Adrenal gland (tissue), 12 donors: ENCODE data around the gene NUBP2. TPM values are rescaled to one million over a fixed set of nuclear protein-coding genes. Genes with fewer than 3 reads are reported as not detected.

Source experiments
- DNase-seq, 7 donors: peaks; one replicate each; pipeline ENCODE4 v3.0.0-alpha.2; 2019 to 2020
- H3K27ac ChIP-seq, 5 donors: fragments of 200-600 bp; sonication (generic) in 4 of 5; 1 replicate in 3 of 5; 2 replicates in 2 of 5; pipeline versions ENCODE4 v1.5.1 to v1.8.0; 2016 to 2020; ENCODE audit warnings: mild to moderate bottlenecking in 1 of 5
- H3K27me3 ChIP-seq: fragments of 200-600 bp; 2 replicates; pipeline ENCODE4 v1.8.0; 2021
- H3K36me3 ChIP-seq, 2 donors: fragments of 200-600 bp; replicated peaks in 1 of 2; 1 replicate in 1 of 2; 2 replicates in 1 of 2; pipeline versions ENCODE4 v1.5.1 to v1.8.0; 2018 to 2022
- H3K4me1 ChIP-seq, 2 donors: fragments of 200-600 bp; replicated peaks in 1 of 2; 1 replicate in 1 of 2; 2 replicates in 1 of 2; pipeline versions ENCODE4 v1.5.1 to v1.8.0; 2018 to 2021
- H3K4me3 ChIP-seq, 4 donors: fragments of 200-600 bp; sonication (generic) in 3 of 4; one replicate each; pipeline ENCODE4 v1.5.1; 2016 to 2018
- H3K9me3 ChIP-seq, 3 donors: fragments of 200-600 bp; sonication (generic) in 1 of 3; replicated peaks in 1 of 3; 1 replicate in 2 of 3; 2 replicates in 1 of 3; pipeline versions ENCODE4 v1.5.1 to v1.8.0; 2016 to 2021
- CTCF ChIP-seq, 6 experiments: fragments of 450-650 bp in 4 of 6; fragments of 200-600 bp in 2 of 6; sonication (generic) in 1 of 6; IDR thresholded peaks; 1 replicate in 5 of 6; 2 replicates in 1 of 6; pipeline versions ENCODE4 v1.5.1 to v1.8.0; 2016 to 2021; ENCODE audit warnings: antibody characterized with exemption in 6 of 6, mild to moderate bottlenecking in 2 of 6, moderate library complexity in 1 of 6
- POLR2A ChIP-seq, 2 donors: fragments of 450-650 bp; IDR thresholded peaks; one replicate each; pipeline ENCODE4 v1.6.1; 2017; ENCODE audit warnings: antibody characterized with exemption in 2 of 2, mild to moderate bottlenecking in 2 of 2, moderate library complexity in 1 of 2
- WGBS, 4 donors: extraction: QIAGEN DNeasy Blood & Tissue Kit in 2 of 4; methylation state at CpG; one replicate each; pipeline versions ENCODE4 v1.1.5 to v1.1.7; 2013 to 2017; 5-methylcytosine and 5-hydroxymethylcytosine counted together
- intact Hi-C, 2 donors: fragments of 100-400 bp; cut with DNase I; formaldehyde crosslinking; loops; one replicate each; pipeline versions ENCODE4 v1.14.1 to v1.15.0; 2022 to 2023
- polyA plus RNA-seq, 3 donors: library from polyadenylated mRNA; stranded (reverse); fragments of 200-250 nt in 2 of 3; fragments of 350-450 nt in 1 of 3; fragmentation: Illumina TruSeq in 1 of 3; extraction: RNeasy Lipid Tissue Mini Kit (QIAGEN cat#74804) in 1 of 3; gene quantifications; one replicate each; pipeline ENCODE4 v1.2.3, GENCODE V29; 2013 to 2014
- total RNA-seq, 9 donors: library from RNA; depleted of rRNA in 4 of 9; stranded (reverse); fragments of >200 nt in 4 of 9; fragments of 120-200 nt in 1 of 9; fragmentation: NEBNext Ultra II Directional in 1 of 9; extraction: Animal tissue kit (Norgen Biotek cat#: 25700) in 1 of 9; gene quantifications; one replicate each; pipeline versions ENCODE4 v1.1.0 to v1.2.4, GENCODE V29; 2013 to 2023
- donor health status: healthy with polysubstance abuse.
- donor health status: Bipolar disorder and iron deficiency.
- donor health status: DM: yes; HTN: yes; CAD: no.
- donor health status: DM: no; HTN: no; CAD: no.
- donor health status: DM: no; HTN: no; CAD: no.
- donor health status: DM: yes; HTN: yes; CAD: no.

Gene NUBP2
- total and polyA plus RNA-seq, 12 donors: 3.0 to 252 (median 78.7) TPM

- Histone ChIP-seq H3K36me3 (peaks cover 0 to 30% of the 10 kb centered on the region in 2 donors), H3K4me1 (no peaks in the 10 kb centered on the region), H3K27me3 (no peaks in the 10 kb centered on the region), H3K9me3 (no peaks in the 10 kb centered on the region), H3K27ac (no peak overlapping the region), H3K4me3 (no peak overlapping the region)
- WGBS, 4 donors: 90 to 97% (median 95%) methylated on average over 9 to 22 of the region's 22 CpGs
- no peak for TF ChIP-seq CTCF (IDR thresholded peaks at IDR 0.05)
- no peak for TF ChIP-seq POLR2A (IDR thresholded peaks at IDR 0.05)
- no peak for DNase-seq
- intact Hi-C loops: no loop called here
Observed at GRCh38 chr16:1734816-1735215, 47.9 kb upstream of the NUBP2 start.

- Histone ChIP-seq H3K9me3 (no peaks in the 10 kb centered on the region), H3K4me3 (no peak overlapping the region), H3K36me3 (peaks cover 0 to 27% of the 10 kb centered on the region in 2 donors), H3K27me3 (no peaks in the 10 kb centered on the region), H3K27ac (no peak overlapping the region), H3K4me1 (no peaks in the 10 kb centered on the region)
- intact Hi-C loops: loop anchor here in 1 of 2 donors (10.0 kb wide), 1 partner anchor 65 kb away; the partner anchor contains the start of gene JPT2
- no peak for DNase-seq
- 94 to 97% (median 96%) methylated on average over 29 to 33 of the region's 33 CpGs for WGBS, 4 donors
- no peak for TF ChIP-seq CTCF (IDR thresholded peaks at IDR 0.05)
- TF ChIP-seq POLR2A (IDR thresholded peaks at IDR 0.05): no peak
Observed at GRCh38 chr16:1740234-1740633, 42.5 kb upstream of the NUBP2 start.

- TF ChIP-seq CTCF (IDR thresholded peaks at IDR 0.05): no peak
- TF ChIP-seq POLR2A (IDR thresholded peaks at IDR 0.05): no peak
- H3K9me3 ChIP-seq: no peaks in the 10 kb centered on the region
- no peaks in the 10 kb centered on the region for H3K4me1 ChIP-seq
- intact Hi-C loops: loop anchor here in 1 of 2 donors (10.0 kb wide), 1 partner anchor 66 kb away; the partner anchor contains the start of gene JPT2
- H3K27ac ChIP-seq: no peak overlapping the region
- DNase-seq: no peak
- WGBS, 4 donors: 89 to 92% (median 90%) methylated on average over 13 to 30 of the region's 30 CpGs
- H3K4me3 ChIP-seq: no peak overlapping the region
- H3K27me3 ChIP-seq: no peaks in the 10 kb centered on the region
- H3K36me3 ChIP-seq: peaks cover 0 to 34% of the 10 kb centered on the region in 2 donors
Observed at GRCh38 chr16:1740781-1741490, 41.8 kb upstream of the NUBP2 start.

GRCh38 chr16:1741553-1742165 lies 41.1 kb upstream of the NUBP2 start:
- TF ChIP-seq CTCF (IDR thresholded peaks at IDR 0.05) (no peak), POLR2A (IDR thresholded peaks at IDR 0.05) (no peak)
- Histone ChIP-seq H3K27ac (no peak overlapping the region), H3K4me3 (no peak overlapping the region), H3K4me1 (no peaks in the 10 kb centered on the region), H3K27me3 (no peaks in the 10 kb centered on the region), H3K9me3 (no peaks in the 10 kb centered on the region), H3K36me3 (peaks cover 0 to 37% of the 10 kb centered on the region in 2 donors)
- DNase-seq: no peak
- intact Hi-C loops: loop anchor here in 1 of 2 donors (10.0 kb wide), 1 partner anchor 67 kb away; the partner anchor contains the start of gene JPT2
- WGBS, 4 donors: 91 to 95% (median 93%) methylated on average over 8 to 19 of the region's 19 CpGs
